MM.1S (cell line): ENCODE measurements around the gene LARGE1.

ENCODE experiments used
- DNase-seq: peaks from one replicate; pipeline ENCODE4 v3.0.0-alpha.2; 2015
- H2AFZ ChIP-seq: fragments of 300-600 bp; sonication (generic); 2 replicates; pipeline ENCODE4 v1.6.0; 2016; ENCODE audit warnings: antibody characterized with exemption, low read length
- H3F3A ChIP-seq: fragments of 300-600 bp; sonication (generic); 2 replicates; pipeline ENCODE4 v1.6.1; 2016; ENCODE audit warnings: mild to moderate bottlenecking, antibody characterized with exemption, low read length, moderate library complexity, mixed read lengths; ENCODE audit not compliant: insufficient read depth
- H3K27ac ChIP-seq: fragments of 300-600 bp; sonication (generic); 2 replicates; pipeline ENCODE4 v1.5.1; 2016; ENCODE audit warnings: mild to moderate bottlenecking, low read length
- H3K27me3 ChIP-seq: fragments of 300-600 bp; sonication (generic); replicated peaks from 2 replicates; pipeline ENCODE4 v1.6.0; 2016; ENCODE audit warnings: low read length; ENCODE audit not compliant: insufficient read depth
- H3K36me3 ChIP-seq: fragments of 300-600 bp; sonication (generic); replicated peaks from 2 replicates; pipeline ENCODE4 v1.6.1; 2016; ENCODE audit warnings: mild to moderate bottlenecking, low read length, mixed read lengths; ENCODE audit not compliant: insufficient read depth
- H3K4me1 ChIP-seq: fragments of 300-600 bp; sonication (generic); 2 replicates; pipeline ENCODE4 v1.6.1; 2016; ENCODE audit warnings: low read length, mixed read lengths
- H3K4me2 ChIP-seq: fragments of 300-600 bp; sonication (generic); 2 replicates; pipeline ENCODE4 v1.6.0; 2016; ENCODE audit warnings: low read depth, low read length
- H3K4me3 ChIP-seq: fragments of 300-600 bp; sonication (generic); 2 replicates; pipeline ENCODE4 v1.5.1; 2016; ENCODE audit warnings: low read length, mixed read lengths
- H3K79me2 ChIP-seq: fragments of 300-600 bp; sonication (generic); 2 replicates; pipeline ENCODE4 v1.6.1; 2016; ENCODE audit warnings: mixed run types, low read length, mixed read lengths
- H3K9ac ChIP-seq: fragments of 300-600 bp; sonication (generic); 2 replicates; pipeline ENCODE4 v1.6.1; 2016; ENCODE audit warnings: low read length, mixed read lengths
- H3K9me2 ChIP-seq: fragments of 300-600 bp; sonication (generic); replicated peaks from 2 replicates; pipeline ENCODE4 v1.6.1; 2016; ENCODE audit warnings: mild to moderate bottlenecking, low read length, mixed read lengths; ENCODE audit not compliant: insufficient read depth
- H3K9me3 ChIP-seq: fragments of 300-600 bp; sonication (generic); replicated peaks from 2 replicates; pipeline ENCODE4 v1.6.1; 2016; ENCODE audit warnings: mild to moderate bottlenecking, low read length, mixed read lengths; ENCODE audit not compliant: insufficient read depth
- H4K20me1 ChIP-seq: fragments of 300-600 bp; sonication (generic); 2 replicates; pipeline ENCODE4 v1.6.1; 2016; ENCODE audit warnings: mild to moderate bottlenecking, low read length, moderate library complexity, mixed read lengths; ENCODE audit not compliant: insufficient read depth
- CTCF ChIP-seq: fragments of 300-600 bp; sonication (generic); IDR thresholded peaks from 2 replicates; pipeline ENCODE4 v1.5.1; 2016; ENCODE audit warnings: antibody characterized with exemption, low read length, mixed read lengths
- EZH2 ChIP-seq: fragments of 300-600 bp; sonication (generic); optimal IDR thresholded peaks from 2 replicates; pipeline ENCODE3; 2017; ENCODE audit warnings: low read depth, mild to moderate bottlenecking, antibody characterized with exemption, low read length, mixed read lengths
- EZH2phosphoT487 ChIP-seq: fragments of 300-600 bp; sonication (generic); IDR thresholded peaks from 2 replicates; pipeline ENCODE4 v1.6.1; 2018; ENCODE audit warnings: antibody characterized with exemption, low read length

LARGE1 gene

GRCh38 chr22:33477120-33478111 is 442.9 kb downstream of the LARGE1 start:
- no peak for DNase-seq

GRCh38 chr22:33476716-33477115 is 443.6 kb downstream of the LARGE1 start:
- no peak for DNase-seq
- H3K4me2 ChIP-seq, result no peak overlapping the region
- H3F3A ChIP-seq, result peaks cover 22% of the 10 kb centered on the region
- H3K79me2 ChIP-seq, result no peaks in the 10 kb centered on the region
- H3K36me3 ChIP-seq, result no peaks in the 10 kb centered on the region
- no peak overlapping the region for H3K4me3 ChIP-seq
- TF ChIP-seq EZH2, result no peak
- TF ChIP-seq EZH2phosphoT487, result no peak
- TF ChIP-seq CTCF, result no peak
- H3K4me1 ChIP-seq, result peaks cover 13% of the 10 kb centered on the region
- no peaks in the 10 kb centered on the region for H3K9me3 ChIP-seq
- H3K9ac ChIP-seq, result no peak overlapping the region
- no peaks in the 10 kb centered on the region for H3K27me3 ChIP-seq
- H3K9me2 ChIP-seq, result no peaks in the 10 kb centered on the region
- H3K27ac ChIP-seq, result no peak overlapping the region
- H4K20me1 ChIP-seq, result no peaks in the 10 kb centered on the region
- H2AFZ ChIP-seq, result no peak overlapping the region

More at GRCh38 chr22:33477120-33478111, 442.9 kb downstream of the LARGE1 start:
- H3K36me3 ChIP-seq, result no peaks in the 10 kb centered on the region
- H3K27me3 ChIP-seq, result no peaks in the 10 kb centered on the region
- TF ChIP-seq EZH2 (no peak), CTCF (no peak), EZH2phosphoT487 (no peak)
- peaks cover 16% of the 10 kb centered on the region for H3F3A ChIP-seq
- H3K79me2 ChIP-seq, result no peaks in the 10 kb centered on the region
- no peak overlapping the region for H3K27ac ChIP-seq
- no peak overlapping the region for H3K4me2 ChIP-seq
- H3K9me3 ChIP-seq, result no peaks in the 10 kb centered on the region
- no peaks in the 10 kb centered on the region for H4K20me1 ChIP-seq
- peaks cover 7% of the 10 kb centered on the region for H3K4me1 ChIP-seq
- H2AFZ ChIP-seq, result no peak overlapping the region
- H3K9me2 ChIP-seq, result no peaks in the 10 kb centered on the region
- H3K4me3 ChIP-seq, result no peak overlapping the region
- no peak overlapping the region for H3K9ac ChIP-seq

GRCh38 chr22:33476206-33476605 is 444.1 kb downstream of the LARGE1 start:
- Histone ChIP-seq H3K27ac (no peak overlapping the region), H3K9ac (no peak overlapping the region), H3F3A (peaks cover 22% of the 10 kb centered on the region), H3K9me2 (no peaks in the 10 kb centered on the region), H4K20me1 (no peaks in the 10 kb centered on the region), H3K36me3 (no peaks in the 10 kb centered on the region), H3K9me3 (no peaks in the 10 kb centered on the region), H3K27me3 (no peaks in the 10 kb centered on the region), H3K4me3 (no peak overlapping the region), H3K4me2 (no peak overlapping the region), H3K4me1 (peaks cover 17% of the 10 kb centered on the region), H3K79me2 (peaks cover 3% of the 10 kb centered on the region; the same call in 1 of the 2 replicates), H2AFZ (no peak overlapping the region)
- TF ChIP-seq CTCF (no peak), EZH2 (no peak)
- no peak for DNase-seq
